ENCODE results near the gene SLC44A3. TPM values are rescaled to one million over a fixed set of nuclear protein-coding genes. Genes with fewer than 3 reads are reported as not detected.

The SLC44A3 gene
- total and polyA plus RNA-seq, 2 of the 13 experiments (the other 11 are each of a cell fraction or from before 2014, with no cell fraction given), result 6.8 to 14.1 TPM

DNA sequence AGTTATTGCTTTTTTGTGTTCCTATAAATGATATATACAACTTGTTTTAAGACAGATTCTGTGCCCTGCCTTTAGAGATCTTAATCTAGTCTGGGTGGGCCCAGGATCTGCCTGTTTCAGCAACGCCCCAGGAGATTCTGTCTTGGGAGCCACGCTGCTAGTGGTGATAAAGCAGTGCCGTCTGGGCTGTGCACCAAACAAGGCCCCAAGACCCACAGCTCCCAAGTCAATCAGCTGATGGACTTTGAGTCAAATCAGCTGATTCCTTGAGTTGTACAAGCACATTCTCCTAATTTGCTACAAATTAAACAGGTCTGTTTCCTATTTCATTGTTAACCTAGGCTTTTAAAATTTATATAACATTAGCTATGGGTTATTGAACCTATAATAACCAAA lies 15.7 kb upstream of the SLC44A3 start:
- Histone ChIP-seq H3K9ac (ENCODE audit: insufficient read depth, low read depth, low read length) (no peak overlapping the region), H3K27ac (ENCODE audit: extremely low read length, insufficient read depth, low read length) (peak overlapping the region; percentile 70), H3K9me3 (ENCODE audit: low read length) (no peaks in the 10 kb centered on the region), H3K36me3 (replicated peaks in 1 of 2; ENCODE audit: control insufficient read depth in 1 of 2, insufficient read depth in 2 of 2, low read length in 2 of 2) (no peaks in the 10 kb centered on the region), H4K20me1 (ENCODE audit: insufficient read depth, low read length) (no peaks in the 10 kb centered on the region), H2AFZ (ENCODE audit: low read length) (no peak overlapping the region), H3K4me1 (ENCODE audit: insufficient read depth, low read length) (peaks cover 92% of the 10 kb centered on the region), H3K79me2 (ENCODE audit: insufficient read depth, low read length) (no peaks in the 10 kb centered on the region), H3K27me3 (ENCODE audit: control insufficient read depth in 1 of 2, insufficient read depth in 2 of 2, low read length in 2 of 2) (no peaks in the 10 kb centered on the region), H3K4me3 (replicated peaks in 1 of 3; ENCODE audit: insufficient read depth in 1 of 3, low read depth in 2 of 3, low read length in 3 of 3) (no peak overlapping the region), H3K4me2 (ENCODE audit: low read depth, low read length) (no peak overlapping the region)
- in situ Hi-C loops (cut with HindIII; ENCODE audit: extremely low pct_ligation_motif_present, low pct_unique_long_range_greater_than_20kb) (loop anchor here (5.0 to 10.0 kb wide), 3 partner anchors 92 to 320 kb away; no protein-coding TSS in a partner anchor), intact Hi-C loops (cut with micrococcal nuclease; ENCODE audit: unreplicated experiment) (loop anchor here (2.0 to 5.0 kb wide), 3 partner anchors 47 to 324 kb away; no protein-coding TSS in a partner anchor)
- no TSS peak for BruUV-seq (replicated peaks)
- 67% methylated on average over 3 of the region's 3 CpGs for WGBS (ENCODE audit: low lambda C conversion rate)
- ATAC-seq (no peak), DNase-seq (ENCODE audit: low spot score) (no peak), FAIRE-seq (no peak)
- ChIA-PET CTCF (ENCODE audit: low intra/inter-chr PET ratio, low total read pairs) (interaction anchor here (1.4 kb wide), 1 partner anchor 283 kb away, joined by 4 read pairs; no protein-coding TSS in a partner anchor), POLR2A (interaction anchor here (1.1 to 1.7 kb wide), 3 partner anchors 49 to 284 kb away, joined by 3 to 6 read pairs (median 4); no protein-coding TSS in a partner anchor)
- TF ChIP-seq, protein P1, sequence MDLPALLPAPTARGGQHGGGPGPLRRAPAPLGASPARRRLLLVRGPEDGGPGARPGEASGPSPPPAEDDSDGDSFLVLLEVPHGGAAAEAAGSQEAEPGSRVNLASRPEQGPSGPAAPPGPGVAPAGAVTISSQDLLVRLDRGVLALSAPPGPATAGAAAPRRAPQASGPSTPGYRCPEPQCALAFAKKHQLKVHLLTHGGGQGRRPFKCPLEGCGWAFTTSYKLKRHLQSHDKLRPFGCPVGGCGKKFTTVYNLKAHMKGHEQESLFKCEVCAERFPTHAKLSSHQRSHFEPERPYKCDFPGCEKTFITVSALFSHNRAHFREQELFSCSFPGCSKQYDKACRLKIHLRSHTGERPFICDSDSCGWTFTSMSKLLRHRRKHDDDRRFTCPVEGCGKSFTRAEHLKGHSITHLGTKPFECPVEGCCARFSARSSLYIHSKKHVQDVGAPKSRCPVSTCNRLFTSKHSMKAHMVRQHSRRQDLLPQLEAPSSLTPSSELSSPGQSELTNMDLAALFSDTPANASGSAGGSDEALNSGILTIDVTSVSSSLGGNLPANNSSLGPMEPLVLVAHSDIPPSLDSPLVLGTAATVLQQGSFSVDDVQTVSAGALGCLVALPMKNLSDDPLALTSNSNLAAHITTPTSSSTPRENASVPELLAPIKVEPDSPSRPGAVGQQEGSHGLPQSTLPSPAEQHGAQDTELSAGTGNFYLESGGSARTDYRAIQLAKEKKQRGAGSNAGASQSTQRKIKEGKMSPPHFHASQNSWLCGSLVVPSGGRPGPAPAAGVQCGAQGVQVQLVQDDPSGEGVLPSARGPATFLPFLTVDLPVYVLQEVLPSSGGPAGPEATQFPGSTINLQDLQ (CRISPR knock-in tag; IDR thresholded peaks at IDR 0.05), result no peak
- TF ChIP-seq ZNF773 (CRISPR knock-in tag; IDR thresholded peaks at IDR 0.05; ENCODE audit: borderline replicate concordance) (no peak), HMG20B (CRISPR knock-in tag; conservative IDR thresholded peaks at IDR 0.05) (no peak), HNF4A (CRISPR knock-in tag; IDR thresholded peaks at IDR 0.05) (0 out of 2 replicates have a peak, but pooled peaks have one; percentile 36), RBAK (CRISPR knock-in tag; IDR thresholded peaks at IDR 0.05) (no peak), KLF11 (CRISPR knock-in tag; IDR thresholded peaks at IDR 0.05) (no peak), TGIF2 (CRISPR knock-in tag; IDR thresholded peaks at IDR 0.05) (no peak), ZNF253 (CRISPR knock-in tag; IDR thresholded peaks at IDR 0.05; ENCODE audit: borderline replicate concordance) (no peak), ZNF761 (CRISPR knock-in tag; conservative IDR thresholded peaks at IDR 0.05) (no peak), ZNF101 (CRISPR knock-in tag; IDR thresholded peaks at IDR 0.05; ENCODE audit: borderline replicate concordance, low read depth) (no peak), NCOA2 (CRISPR knock-in tag; IDR thresholded peaks at IDR 0.05) (no peak), GZF1 (CRISPR knock-in tag; IDR thresholded peaks at IDR 0.05) (no peak)
- TF ChIP-seq, protein P2, sequence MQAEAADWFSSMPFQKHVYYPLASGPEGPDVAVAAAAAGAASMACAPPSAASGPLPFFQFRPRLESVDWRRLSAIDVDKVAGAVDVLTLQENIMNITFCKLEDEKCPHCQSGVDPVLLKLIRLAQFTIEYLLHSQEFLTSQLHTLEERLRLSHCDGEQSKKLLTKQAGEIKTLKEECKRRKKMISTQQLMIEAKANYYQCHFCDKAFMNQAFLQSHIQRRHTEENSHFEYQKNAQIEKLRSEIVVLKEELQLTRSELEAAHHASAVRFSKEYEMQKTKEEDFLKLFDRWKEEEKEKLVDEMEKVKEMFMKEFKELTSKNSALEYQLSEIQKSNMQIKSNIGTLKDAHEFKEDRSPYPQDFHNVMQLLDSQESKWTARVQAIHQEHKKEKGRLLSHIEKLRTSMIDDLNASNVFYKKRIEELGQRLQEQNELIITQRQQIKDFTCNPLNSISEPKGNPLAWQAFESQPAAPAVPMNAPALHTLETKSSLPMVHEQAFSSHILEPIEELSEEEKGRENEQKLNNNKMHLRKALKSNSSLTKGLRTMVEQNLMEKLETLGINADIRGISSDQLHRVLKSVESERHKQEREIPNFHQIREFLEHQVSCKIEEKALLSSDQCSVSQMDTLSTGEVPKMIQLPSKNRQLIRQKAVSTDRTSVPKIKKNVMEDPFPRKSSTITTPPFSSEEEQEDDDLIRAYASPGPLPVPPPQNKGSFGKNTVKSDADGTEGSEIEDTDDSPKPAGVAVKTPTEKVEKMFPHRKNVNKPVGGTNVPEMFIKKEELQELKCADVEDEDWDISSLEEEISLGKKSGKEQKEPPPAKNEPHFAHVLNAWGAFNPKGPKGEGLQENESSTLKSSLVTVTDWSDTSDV (CRISPR knock-in tag; IDR thresholded peaks at IDR 0.05), result no peak
- TF ChIP-seq, protein P3, sequence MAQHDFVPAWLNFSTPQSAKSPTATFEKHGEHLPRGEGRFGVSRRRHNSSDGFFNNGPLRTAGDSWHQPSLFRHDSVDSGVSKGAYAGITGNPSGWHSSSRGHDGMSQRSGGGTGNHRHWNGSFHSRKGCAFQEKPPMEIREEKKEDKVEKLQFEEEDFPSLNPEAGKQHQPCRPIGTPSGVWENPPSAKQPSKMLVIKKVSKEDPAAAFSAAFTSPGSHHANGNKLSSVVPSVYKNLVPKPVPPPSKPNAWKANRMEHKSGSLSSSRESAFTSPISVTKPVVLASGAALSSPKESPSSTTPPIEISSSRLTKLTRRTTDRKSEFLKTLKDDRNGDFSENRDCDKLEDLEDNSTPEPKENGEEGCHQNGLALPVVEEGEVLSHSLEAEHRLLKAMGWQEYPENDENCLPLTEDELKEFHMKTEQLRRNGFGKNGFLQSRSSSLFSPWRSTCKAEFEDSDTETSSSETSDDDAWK (CRISPR knock-in tag; IDR thresholded peaks at IDR 0.05), result no peak
- TF ChIP-seq, protein P4, sequence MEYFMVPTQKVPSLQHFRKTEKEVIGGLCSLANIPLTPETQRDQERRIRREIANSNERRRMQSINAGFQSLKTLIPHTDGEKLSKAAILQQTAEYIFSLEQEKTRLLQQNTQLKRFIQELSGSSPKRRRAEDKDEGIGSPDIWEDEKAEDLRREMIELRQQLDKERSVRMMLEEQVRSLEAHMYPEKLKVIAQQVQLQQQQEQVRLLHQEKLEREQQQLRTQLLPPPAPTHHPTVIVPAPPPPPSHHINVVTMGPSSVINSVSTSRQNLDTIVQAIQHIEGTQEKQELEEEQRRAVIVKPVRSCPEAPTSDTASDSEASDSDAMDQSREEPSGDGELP (IDR thresholded peaks at IDR 0.05; ENCODE audit: borderline replicate concordance, low read depth), result peak; percentile 84

Measured in HepG2 (cell line).